ENCODE measurements around the gene PARD6B. TPM values are rescaled to one million over a fixed set of nuclear protein-coding genes. Genes with fewer than 3 reads are reported as not detected.

Gene PARD6B
- total and polyA plus RNA-seq, 7 donors = 0.83 to 5.1 (median 1.8) TPM

DNA sequence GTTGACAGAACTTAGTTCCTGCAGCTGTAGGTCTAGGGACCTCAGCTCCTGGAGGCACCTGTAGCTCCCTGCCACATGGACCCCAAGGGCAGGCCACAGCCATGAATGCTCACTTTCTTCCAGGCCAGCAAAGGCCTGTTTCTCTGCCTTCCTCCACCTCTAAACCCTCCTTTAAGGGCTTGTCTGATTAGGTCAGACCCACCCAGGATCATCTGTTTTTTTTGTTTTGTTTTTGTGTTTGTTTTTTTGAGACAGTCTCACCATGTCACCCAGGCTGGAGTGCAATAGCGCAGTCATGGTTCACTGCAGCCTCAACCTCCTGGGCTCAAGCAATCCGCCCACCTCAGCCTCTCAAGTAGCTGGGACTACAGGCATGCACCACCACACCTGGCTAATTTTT is 52.0 kb downstream of the PARD6B start:
- TF ChIP-seq, protein P1, sequence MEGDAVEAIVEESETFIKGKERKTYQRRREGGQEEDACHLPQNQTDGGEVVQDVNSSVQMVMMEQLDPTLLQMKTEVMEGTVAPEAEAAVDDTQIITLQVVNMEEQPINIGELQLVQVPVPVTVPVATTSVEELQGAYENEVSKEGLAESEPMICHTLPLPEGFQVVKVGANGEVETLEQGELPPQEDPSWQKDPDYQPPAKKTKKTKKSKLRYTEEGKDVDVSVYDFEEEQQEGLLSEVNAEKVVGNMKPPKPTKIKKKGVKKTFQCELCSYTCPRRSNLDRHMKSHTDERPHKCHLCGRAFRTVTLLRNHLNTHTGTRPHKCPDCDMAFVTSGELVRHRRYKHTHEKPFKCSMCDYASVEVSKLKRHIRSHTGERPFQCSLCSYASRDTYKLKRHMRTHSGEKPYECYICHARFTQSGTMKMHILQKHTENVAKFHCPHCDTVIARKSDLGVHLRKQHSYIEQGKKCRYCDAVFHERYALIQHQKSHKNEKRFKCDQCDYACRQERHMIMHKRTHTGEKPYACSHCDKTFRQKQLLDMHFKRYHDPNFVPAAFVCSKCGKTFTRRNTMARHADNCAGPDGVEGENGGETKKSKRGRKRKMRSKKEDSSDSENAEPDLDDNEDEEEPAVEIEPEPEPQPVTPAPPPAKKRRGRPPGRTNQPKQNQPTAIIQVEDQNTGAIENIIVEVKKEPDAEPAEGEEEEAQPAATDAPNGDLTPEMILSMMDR (IDR thresholded peaks at IDR 0.05) = no peak
- no peak for TF ChIP-seq POLR2AphosphoS5 (IDR thresholded peaks at IDR 0.05)
- no peak for TF ChIP-seq EP300 (IDR thresholded peaks at IDR 0.05)
- no peak for TF ChIP-seq POLR2A (IDR thresholded peaks at IDR 0.05)
- H3K36me3 ChIP-seq = no peaks in the 10 kb centered on the region
- peaks cover 0 to 3% (median 0%) of the 10 kb centered on the region in 4 donors for H3K4me1 ChIP-seq
- H3K9me3 ChIP-seq = no peaks in the 10 kb centered on the region
- DNase-seq = no peak
- H3K27me3 ChIP-seq = no peaks in the 10 kb centered on the region
- WGBS, 2 donors = 92 to 93% methylated on average over 2 of the region's 2 CpGs
- no peak overlapping the region for H3K27ac ChIP-seq
- intact Hi-C loops (cut with DNase I) = no loop called here
- no peak overlapping the region for H3K4me3 ChIP-seq

GRCh38 chr20:50783903-50784302 is 52.5 kb downstream of the PARD6B start:
- intact Hi-C loops (cut with DNase I) = no loop called here
- no peak for DNase-seq
- Histone ChIP-seq H3K4me3 (no peak overlapping the region), H3K36me3 (no peaks in the 10 kb centered on the region), H3K4me1 (peaks cover 0 to 7% (median 0%) of the 10 kb centered on the region in 4 donors), H3K27ac (no peak overlapping the region), H3K27me3 (no peaks in the 10 kb centered on the region), H3K9me3 (no peaks in the 10 kb centered on the region)
- TF ChIP-seq POLR2AphosphoS5 (IDR thresholded peaks at IDR 0.05) = no peak
- TF ChIP-seq, protein P1 (IDR thresholded peaks at IDR 0.05) = no peak
- 84 to 94% methylated on average over 6 of the region's 6 CpGs for WGBS, 2 donors

GRCh38 chr20:50784464-50784863 is 53.1 kb downstream of the PARD6B start:
- no peak overlapping the region for H3K27ac ChIP-seq
- intact Hi-C loops (cut with DNase I) = no loop called here
- no peaks in the 10 kb centered on the region for H3K9me3 ChIP-seq
- H3K27me3 ChIP-seq = no peaks in the 10 kb centered on the region
- TF ChIP-seq, protein P1 (IDR thresholded peaks at IDR 0.05) = no peak
- TF ChIP-seq POLR2AphosphoS5 (IDR thresholded peaks at IDR 0.05) (no peak), EP300 (IDR thresholded peaks at IDR 0.05) (no peak), POLR2A (IDR thresholded peaks at IDR 0.05) (no peak)
- H3K4me1 ChIP-seq = peaks cover 0 to 7% (median 0%) of the 10 kb centered on the region in 4 donors
- peak; percentile 5 for DNase-seq
- 81 to 87% methylated on average over 4 of the region's 4 CpGs for WGBS, 2 donors
- H3K4me3 ChIP-seq = no peak overlapping the region
- no peaks in the 10 kb centered on the region for H3K36me3 ChIP-seq

DNA sequence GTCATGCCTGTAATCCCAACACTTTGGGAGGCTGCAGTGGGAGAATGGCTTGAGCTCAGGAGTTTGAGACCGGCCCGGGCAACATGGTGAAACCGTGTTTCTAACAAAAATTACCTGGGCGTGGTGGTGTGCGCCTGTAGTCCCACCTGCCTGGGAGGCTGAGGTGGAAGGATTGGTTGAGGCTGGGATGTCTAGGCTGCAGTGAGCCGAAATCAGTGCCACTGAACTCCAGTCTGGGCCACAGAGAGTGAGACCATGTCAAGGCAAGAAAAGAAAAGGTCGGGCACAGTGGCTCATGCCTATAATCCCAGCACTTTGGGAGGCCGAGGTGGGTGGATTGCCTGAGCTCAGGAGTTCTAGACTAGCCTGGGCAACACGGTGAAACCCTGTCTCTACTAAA is 55.3 kb downstream of the PARD6B start:
- WGBS, 2 donors = 89% methylated on average over 9 of the region's 9 CpGs

More for the DNA sequence above, 55.3 kb downstream of the PARD6B start:
- no peaks in the 10 kb centered on the region for H3K27me3 ChIP-seq
- peak; percentile 40 for DNase-seq
- intact Hi-C loops (cut with DNase I) = no loop called here
- no peak overlapping the region for H3K27ac ChIP-seq
- TF ChIP-seq EP300 (IDR thresholded peaks at IDR 0.05) (no peak), POLR2AphosphoS5 (IDR thresholded peaks at IDR 0.05) (no peak)
- TF ChIP-seq, protein P1 (IDR thresholded peaks at IDR 0.05) = no peak
- peaks cover 0 to 24% (median 16%) of the 10 kb centered on the region in 4 donors for H3K4me1 ChIP-seq
- H3K36me3 ChIP-seq = no peaks in the 10 kb centered on the region
- no peaks in the 10 kb centered on the region for H3K9me3 ChIP-seq
- H3K4me3 ChIP-seq = no peak overlapping the region

Measured in sigmoid colon (tissue), 7 donors.